ENCODE data around the gene CDH20. TPM values are rescaled to one million over a fixed set of nuclear protein-coding genes. Genes with fewer than 3 reads are reported as not detected.

CDH20 gene
- total RNA-seq, 1 experiment from 2014 or later: not detected

- intact Hi-C loops (cut with micrococcal nuclease): no loop called here
- Mint-ChIP-seq H3K27me3 (ENCODE audit: insufficient read depth, unreplicated experiment) (peaks cover 28% of the 10 kb centered on the region), H3K36me3 (ENCODE audit: insufficient read depth, unreplicated experiment) (no peaks in the 10 kb centered on the region), H3K4me1 (ENCODE audit: insufficient read depth, unreplicated experiment) (peaks cover 6% of the 10 kb centered on the region), H3K9me3 (ENCODE audit: unreplicated experiment) (no peaks in the 10 kb centered on the region), H3K27ac (ENCODE audit: low read depth, unreplicated experiment) (no peak overlapping the region), H3K4me3 (ENCODE audit: unreplicated experiment) (no peak overlapping the region)
- DNase-seq (ENCODE audit: unreplicated experiment): no peak
- no peak for TF ChIP-seq CTCF (IDR thresholded peaks at IDR 0.05; ENCODE audit: unreplicated experiment)
- CTCF ChIA-PET: interaction anchor here (0.7 to 0.9 kb wide), 2 partner anchors 16 to 165 kb away, joined by 4 to 7 read pairs; no protein-coding TSS in a partner anchor
- POLR2A ChIA-PET: no interaction called here
- BruUV-seq (replicated peaks): no TSS peak
Measured at GRCh38 chr18:61337527-61337926, 4.3 kb downstream of the CDH20 start.

GRCh38 chr18:61340148-61340547 is 6.9 kb downstream of the CDH20 start:
- intact Hi-C loops (cut with micrococcal nuclease): no loop called here
- BruUV-seq (replicated peaks): no TSS peak

GRCh38 chr18:61348230-61348629 is 15.0 kb downstream of the CDH20 start:
- Mint-ChIP-seq H3K27me3 (ENCODE audit: insufficient read depth, unreplicated experiment) (no peaks in the 10 kb centered on the region), H3K27ac (ENCODE audit: low read depth, unreplicated experiment) (no peak overlapping the region), H3K4me1 (ENCODE audit: insufficient read depth, unreplicated experiment) (peaks cover 5% of the 10 kb centered on the region), H3K36me3 (ENCODE audit: insufficient read depth, unreplicated experiment) (no peaks in the 10 kb centered on the region), H3K4me3 (ENCODE audit: unreplicated experiment) (no peak overlapping the region), H3K9me3 (ENCODE audit: unreplicated experiment) (no peaks in the 10 kb centered on the region)
- ChIA-PET POLR2A (interaction anchor here (0.6 kb wide), 1 partner anchor 278 kb away, joined by 3 read pairs; no protein-coding TSS in a partner anchor), CTCF (no interaction called here)
- DNase-seq (ENCODE audit: unreplicated experiment): no peak
- intact Hi-C loops (cut with micrococcal nuclease): no loop called here
- TF ChIP-seq CTCF (IDR thresholded peaks at IDR 0.05; ENCODE audit: unreplicated experiment): no peak
- no TSS peak for BruUV-seq (replicated peaks)

More at GRCh38 chr18:61340148-61340547, 6.9 kb downstream of the CDH20 start:
- H3K9me3 Mint-ChIP-seq (ENCODE audit: unreplicated experiment): no peaks in the 10 kb centered on the region
- H3K27me3 Mint-ChIP-seq (ENCODE audit: insufficient read depth, unreplicated experiment): peaks cover 19% of the 10 kb centered on the region
- TF ChIP-seq CTCF (IDR thresholded peaks at IDR 0.05; ENCODE audit: unreplicated experiment): no peak
- H3K4me3 Mint-ChIP-seq (ENCODE audit: unreplicated experiment): no peak overlapping the region
- ChIA-PET POLR2A (no interaction called here), CTCF (interaction anchor here (0.6 to 1.2 kb wide), 4 partner anchors 17 to 940 kb away, joined by 3 to 6 read pairs (median 4); no protein-coding TSS in a partner anchor)
- H3K27ac Mint-ChIP-seq (ENCODE audit: low read depth, unreplicated experiment): no peak overlapping the region
- DNase-seq (ENCODE audit: unreplicated experiment): no peak
- H3K4me1 Mint-ChIP-seq (ENCODE audit: insufficient read depth, unreplicated experiment): peaks cover 5% of the 10 kb centered on the region
- no peaks in the 10 kb centered on the region for H3K36me3 Mint-ChIP-seq (ENCODE audit: insufficient read depth, unreplicated experiment)

GRCh38 chr18:61350578-61350977 is 17.3 kb downstream of the CDH20 start:
- no peak overlapping the region for H3K4me3 Mint-ChIP-seq (ENCODE audit: unreplicated experiment)
- H3K4me1 Mint-ChIP-seq (ENCODE audit: insufficient read depth, unreplicated experiment): peaks cover 5% of the 10 kb centered on the region
- no peaks in the 10 kb centered on the region for H3K9me3 Mint-ChIP-seq (ENCODE audit: unreplicated experiment)
- no peaks in the 10 kb centered on the region for H3K27me3 Mint-ChIP-seq (ENCODE audit: insufficient read depth, unreplicated experiment)
- ChIA-PET POLR2A (interaction anchor here (0.6 kb wide), 2 partner anchors 29 to 455 kb away, joined by 3 read pairs; no protein-coding TSS in a partner anchor), CTCF (interaction anchor here (1.0 kb wide), 1 partner anchor 23 kb away, joined by 4 read pairs; no protein-coding TSS in a partner anchor)
- intact Hi-C loops (cut with micrococcal nuclease): no loop called here
- no peak overlapping the region for H3K27ac Mint-ChIP-seq (ENCODE audit: low read depth, unreplicated experiment)
- no peak for TF ChIP-seq CTCF (IDR thresholded peaks at IDR 0.05; ENCODE audit: unreplicated experiment)
- H3K36me3 Mint-ChIP-seq (ENCODE audit: insufficient read depth, unreplicated experiment): no peaks in the 10 kb centered on the region
- DNase-seq (ENCODE audit: unreplicated experiment): peak; percentile 27
- BruUV-seq (replicated peaks): no TSS peak

Data from MCF 10A (cell line).